K562 (cell line): ENCODE data around the gene C1QBP. TPM values are rescaled to one million over a fixed set of nuclear protein-coding genes. Genes with fewer than 3 reads are reported as not detected.

Experiments used
- ATAC-seq: fragments of 200-7000 bp; cut with Tn5 transposase; 3 replicates; pipeline ENCODE4 v1.9.1; 2020; ENCODE audit warnings: moderate library complexity
- BruUV-seq: library from RNA; stranded (reverse); fragments of 400-500 nt; replicated peaks from 2 replicates; lab custom pipeline; 2021; lab: Mats Ljungman, UMichigan
- CTCF ChIA-PET: fragments of 300-600 bp; formaldehyde crosslinking; extraction: SDS; loops from one replicate; lab custom pipeline; 2021; ENCODE audit warnings: low intra/inter-chr PET ratio; lab: Yijun Ruan, JAX
- POLR2A ChIA-PET: fragments of 300-600, 350-650 bp; sonication (Branson Sonifier 250); formaldehyde crosslinking; extraction: SDS; loops from one replicate; lab custom pipeline; 2021; ENCODE audit warnings: antibody characterized with exemption, inconsistent platforms; lab: Yijun Ruan, JAX
- DNase-seq, 4 experiments: peaks; one replicate each; pipeline versions ENCODE4 v3.0.0 to v3.0.0-alpha.2; 2011 to 2018; ENCODE audit warnings: low spot score in 3 of 4, mixed read lengths in 3 of 4; ENCODE audit errors: extremely low read depth in 1 of 4
- FAIRE-seq: peaks from 2 replicates; lab custom pipeline; 2011; peaks lifted over from hg19 to GRCh38; lab: Jason Lieb, UNC
- H2AFZ ChIP-seq: 2 replicates; pipeline ENCODE4 v1.6.0; 2011; ENCODE audit warnings: low read depth, low read length, control low read depth, inconsistent platforms
- H3K27ac ChIP-seq: fragments of 200-600 bp; 3 replicates; pipeline ENCODE4 v1.8.0; 2011; ENCODE audit warnings: low read depth, mild to moderate bottlenecking, control low read depth, inconsistent platforms, low read length, moderate library complexity, mixed read lengths; ENCODE audit errors: extremely low read depth
- H3K27me3 ChIP-seq, 2 experiments: fragments of 300-600 bp in 1 of 2; 2 replicates in 1 of 2; 3 replicates in 1 of 2; pipeline versions ENCODE4 v1.6.0 to v1.8.0; 2011; ENCODE audit warnings: inconsistent platforms in 2 of 2, low read length in 2 of 2, mild to moderate bottlenecking in 1 of 2, mixed read lengths in 1 of 2, moderate library complexity in 1 of 2; ENCODE audit not compliant: control insufficient read depth in 2 of 2, insufficient read depth in 2 of 2
- H3K36me3 ChIP-seq: fragments of 300-600 bp; 3 replicates; pipeline ENCODE4 v1.8.0; 2011; ENCODE audit warnings: mild to moderate bottlenecking, low read length, inconsistent platforms; ENCODE audit not compliant: control insufficient read depth, insufficient read depth
- H3K4me1 ChIP-seq, 2 experiments: fragments of 200-600 bp in 1 of 2; replicated peaks in 1 of 2; 2 replicates in 1 of 2; 3 replicates in 1 of 2; pipeline versions ENCODE4 v1.5.1 to v1.8.0; 2011; ENCODE audit warnings: inconsistent platforms in 2 of 2, low read length in 2 of 2, mild to moderate bottlenecking in 1 of 2, mixed read lengths in 1 of 2, moderate library complexity in 1 of 2; ENCODE audit not compliant: control insufficient read depth in 2 of 2, insufficient read depth in 2 of 2
- H3K4me2 ChIP-seq: 2 replicates; pipeline ENCODE4 v1.6.1; 2011; ENCODE audit warnings: low read length, control low read depth, inconsistent platforms, mixed read lengths; ENCODE audit not compliant: insufficient read depth
- H3K4me3 ChIP-seq: fragments of 200-600 bp; sonication (generic), shearing (Covaris generic); 2 replicates; pipeline ENCODE4 v1.5.1; 2016; ENCODE audit warnings: control low read depth, inconsistent platforms
- H3K79me2 ChIP-seq: fragments of 200-600 bp; 3 replicates; pipeline ENCODE4 v1.8.0; 2011; ENCODE audit warnings: low read length, inconsistent platforms; ENCODE audit not compliant: control insufficient read depth, insufficient read depth
- H3K9ac ChIP-seq, 2 experiments: 2 replicates each; pipeline versions ENCODE4 v1.6.0 to v1.6.1; 2011; ENCODE audit warnings: low read depth in 2 of 2, low read length in 2 of 2, control low read depth in 1 of 2, inconsistent platforms in 1 of 2, mild to moderate bottlenecking in 1 of 2, mixed read lengths in 1 of 2; ENCODE audit not compliant: insufficient read depth in 1 of 2
- H3K9me1 ChIP-seq: one replicate; pipeline ENCODE4 v1.6.0; 2011; ENCODE audit warnings: inconsistent platforms, mild to moderate bottlenecking, low read length, moderate library complexity; ENCODE audit not compliant: control insufficient read depth, insufficient read depth
- H3K9me3 ChIP-seq: replicated peaks from 2 replicates; pipeline ENCODE4 v1.5.1; 2011; ENCODE audit warnings: low read depth, low read length, inconsistent platforms; ENCODE audit not compliant: control insufficient read depth, insufficient read depth
- H4K20me1 ChIP-seq: replicated peaks from 2 replicates; pipeline ENCODE4 v1.6.1; 2011; ENCODE audit warnings: low read length, inconsistent platforms, mixed read lengths; ENCODE audit not compliant: control insufficient read depth, insufficient read depth
- NELFE ChIP-seq: IDR thresholded peaks from 2 replicates; pipeline ENCODE4 v1.6.1; 2011; ENCODE audit warnings: mild to moderate bottlenecking; ENCODE audit not compliant: insufficient read depth, insufficient read length
- NFRKB ChIP-seq: fragments of 450-650 bp; IDR thresholded peaks from 2 replicates; pipeline ENCODE4 v1.6.1; 2016; ENCODE audit warnings: low read depth
- PHF21A ChIP-seq: fragments of 450-650 bp; IDR thresholded peaks from 2 replicates; pipeline ENCODE4 v1.6.1; 2017; ENCODE audit warnings: low read depth, borderline replicate concordance
- POLR3G ChIP-seq: IDR thresholded peaks from 2 replicates; pipeline ENCODE4 v1.6.1; 2011; ENCODE audit not compliant: insufficient read length, insufficient replicate concordance; ENCODE audit errors: extremely low read depth
- RBM14 ChIP-seq: fragments of 200-400 bp; formaldehyde crosslinking; IDR thresholded peaks from 2 replicates; pipeline ENCODE4 v1.6.1; 2018; ENCODE audit warnings: low read depth, mild to moderate bottlenecking, low read length, moderate library complexity, borderline replicate concordance; ENCODE audit not compliant: insufficient read depth
- ZC3H11A ChIP-seq: IDR thresholded peaks from 2 replicates; pipeline ENCODE4 v1.6.1; 2012; ENCODE audit warnings: low read depth, low read length, improper control_type of control experiment
- WGBS: fragments of 100-300 bp; shearing (Covaris generic); methylation state at CpG from one replicate; pipeline ENCODE4 v1.1.6; 2016; ENCODE audit warnings: low coverage, mixed read lengths; ENCODE audit not compliant: insufficient coverage; ENCODE audit errors: missing lambda C conversion rate; 5-methylcytosine and 5-hydroxymethylcytosine counted together
- in situ Hi-C: fragments of 300-500 bp; cut with MboI; formaldehyde crosslinking; loops from 4 replicates; pipeline ENCODE4 v1.15.0; 2018; ENCODE audit warnings: inconsistent platforms, mixed read lengths
- intact Hi-C: fragments of 100-400 bp; cut with micrococcal nuclease; formaldehyde crosslinking; loops from 2 replicates; pipeline ENCODE4 v1.14.2; 2022
- polyA plus RNA-seq, 8 experiments: library from polyadenylated mRNA; depleted of rRNA in 4 of 8; stranded (reverse) in 5 of 8; unstranded in 3 of 8; fragments of >200 nt; fragmentation: Nextera tagmentation in 2 of 8; fragmentation: Illumina TruSeq in 1 of 8; extraction: Ambion mirVana in 2 of 8; extraction: Trizol in 1 of 8; gene quantifications; 2 replicates each; pipeline versions ENCODE4 v1.2.1 to v1.2.3, GENCODE V29; 2011 to 2014; ENCODE audit warnings: inconsistent platforms in 1 of 8, missing spikeins in 1 of 8
- total RNA-seq, 7 experiments: library from RNA; depleted of rRNA in 6 of 7; stranded (reverse); fragments of >200 nt in 6 of 7; fragmentation: Illumina TruSeq in 2 of 7; extraction: Trizol in 2 of 7; gene quantifications; 2 replicates each; pipeline versions ENCODE4 v1.2.1 to v1.2.3, GENCODE V29; 2011 to 2021; ENCODE audit warnings: low replicate concordance in 1 of 7
- TF ChIP-seq, protein P1 (sequence below), 2 experiments: fragments of 450-650 bp in 1 of 2; sonication (generic) in 1 of 2; formaldehyde crosslinking in 1 of 2; IDR thresholded peaks in 1 of 2; conservative IDR thresholded peaks in 1 of 2; 2 replicates each; pipeline versions ENCODE4 v1.6.1 to v1.8.1; 2016 to 2023; ENCODE audit warnings: mild to moderate bottlenecking in 2 of 2, moderate library complexity in 2 of 2, inconsistent platforms in 1 of 2, missing genetic modification reagents in 1 of 2
- TF ChIP-seq, protein P2 (sequence below): fragments of 250-450 bp; sonication (Bioruptor Pico); IDR thresholded peaks from 2 replicates; pipeline ENCODE4 v1.8.0; 2021; ENCODE audit warnings: moderate library complexity, mild to moderate bottlenecking, inconsistent platforms
- TF ChIP-seq, protein P3 (sequence below), 3 experiments: fragments of 200-800 bp in 1 of 3; fragments of 250-450 bp in 1 of 3; fragments of 450-650 bp in 1 of 3; sonication (Bioruptor Pico) in 1 of 3; sonication (Bioruptor generic) in 1 of 3; formaldehyde crosslinking in 1 of 3; IDR thresholded peaks; 2 replicates each; pipeline versions ENCODE4 v1.6.1 to v1.8.0; 2016 to 2022; ENCODE audit warnings: mild to moderate bottlenecking in 2 of 3, missing genetic modification characterization in 2 of 3, missing compliant biosample characterization in 1 of 3, moderate library complexity in 1 of 3

The C1QBP gene
- total and polyA plus RNA-seq, 9 of the 15 experiments (the other 6 are each of a cell fraction or from before 2014, with no cell fraction given) = 90.7 to 665 (median 414) TPM

DNA sequence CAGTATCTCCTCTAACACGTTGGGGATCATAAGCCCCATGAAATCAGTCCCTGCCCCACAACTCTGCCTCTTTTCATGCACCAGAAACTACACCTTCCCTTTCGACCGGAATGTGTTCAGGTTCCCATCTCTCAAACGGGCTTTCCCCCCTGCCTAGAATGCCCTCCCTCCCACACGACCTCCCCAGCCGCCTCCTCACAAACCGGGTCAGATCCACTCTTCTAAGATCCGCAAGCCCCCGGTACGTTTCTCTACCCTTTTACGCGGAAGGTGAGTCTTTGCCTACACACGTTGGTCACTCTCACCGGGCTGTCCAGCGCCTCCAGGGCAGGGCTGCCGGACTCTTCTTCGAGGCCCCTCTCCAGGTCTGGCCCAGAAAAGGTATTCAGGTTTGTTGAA lies 29.1 kb upstream of the C1QBP start (continued):
- TF ChIP-seq, protein P1, sequence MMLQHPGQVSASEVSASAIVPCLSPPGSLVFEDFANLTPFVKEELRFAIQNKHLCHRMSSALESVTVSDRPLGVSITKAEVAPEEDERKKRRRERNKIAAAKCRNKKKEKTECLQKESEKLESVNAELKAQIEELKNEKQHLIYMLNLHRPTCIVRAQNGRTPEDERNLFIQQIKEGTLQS (IDR thresholded peaks at IDR 0.05) = no peak
- TF ChIP-seq, protein P1 (CRISPR knock-in tag; conservative IDR thresholded peaks at IDR 0.05) = no peak
- no peak for TF ChIP-seq NELFE

DNA sequence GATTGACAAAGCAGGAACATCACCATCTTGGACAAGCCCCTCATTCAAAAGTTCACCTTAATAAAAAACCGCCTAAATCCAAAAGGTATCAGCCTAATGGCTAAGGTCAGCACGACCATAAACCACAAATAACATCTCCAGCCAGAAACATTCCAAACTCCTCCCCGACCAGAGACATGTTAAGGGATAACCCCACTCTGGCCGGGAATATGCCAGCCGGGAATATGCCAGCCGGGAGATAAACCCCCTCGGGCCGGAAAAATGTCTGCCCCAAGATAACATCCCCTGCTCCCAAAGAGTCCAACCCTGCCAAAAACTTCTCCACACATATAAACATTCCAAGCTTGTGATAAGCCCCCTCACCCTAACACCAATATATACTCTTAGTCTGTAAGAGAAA lies 28.5 kb upstream of the C1QBP start:
- ChIA-PET CTCF (no interaction called here), POLR2A (interaction anchor here (1.1 to 2.3 kb wide), 2 partner anchors 18 to 969 kb away, joined by 3 to 15 read pairs; partner anchors contain the start of genes DERL2 and MIS12)
- intact Hi-C loops = no loop called here

More for the DNA sequence above, 28.5 kb upstream of the C1QBP start:
- H3K36me3 ChIP-seq = peaks cover 32% of the 10 kb centered on the region; the same call in 2 of the 3 replicates
- ATAC-seq = no peak
- TF ChIP-seq, protein P2, sequence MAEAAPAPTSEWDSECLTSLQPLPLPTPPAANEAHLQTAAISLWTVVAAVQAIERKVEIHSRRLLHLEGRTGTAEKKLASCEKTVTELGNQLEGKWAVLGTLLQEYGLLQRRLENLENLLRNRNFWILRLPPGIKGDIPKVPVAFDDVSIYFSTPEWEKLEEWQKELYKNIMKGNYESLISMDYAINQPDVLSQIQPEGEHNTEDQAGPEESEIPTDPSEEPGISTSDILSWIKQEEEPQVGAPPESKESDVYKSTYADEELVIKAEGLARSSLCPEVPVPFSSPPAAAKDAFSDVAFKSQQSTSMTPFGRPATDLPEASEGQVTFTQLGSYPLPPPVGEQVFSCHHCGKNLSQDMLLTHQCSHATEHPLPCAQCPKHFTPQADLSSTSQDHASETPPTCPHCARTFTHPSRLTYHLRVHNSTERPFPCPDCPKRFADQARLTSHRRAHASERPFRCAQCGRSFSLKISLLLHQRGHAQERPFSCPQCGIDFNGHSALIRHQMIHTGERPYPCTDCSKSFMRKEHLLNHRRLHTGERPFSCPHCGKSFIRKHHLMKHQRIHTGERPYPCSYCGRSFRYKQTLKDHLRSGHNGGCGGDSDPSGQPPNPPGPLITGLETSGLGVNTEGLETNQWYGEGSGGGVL (CRISPR knock-in tag) = no peak
- TF ChIP-seq RBM14 (no peak), ZC3H11A (no peak), NFRKB (no peak), PHF21A (no peak), POLR3G (no peak)
- TF ChIP-seq, protein P3, sequence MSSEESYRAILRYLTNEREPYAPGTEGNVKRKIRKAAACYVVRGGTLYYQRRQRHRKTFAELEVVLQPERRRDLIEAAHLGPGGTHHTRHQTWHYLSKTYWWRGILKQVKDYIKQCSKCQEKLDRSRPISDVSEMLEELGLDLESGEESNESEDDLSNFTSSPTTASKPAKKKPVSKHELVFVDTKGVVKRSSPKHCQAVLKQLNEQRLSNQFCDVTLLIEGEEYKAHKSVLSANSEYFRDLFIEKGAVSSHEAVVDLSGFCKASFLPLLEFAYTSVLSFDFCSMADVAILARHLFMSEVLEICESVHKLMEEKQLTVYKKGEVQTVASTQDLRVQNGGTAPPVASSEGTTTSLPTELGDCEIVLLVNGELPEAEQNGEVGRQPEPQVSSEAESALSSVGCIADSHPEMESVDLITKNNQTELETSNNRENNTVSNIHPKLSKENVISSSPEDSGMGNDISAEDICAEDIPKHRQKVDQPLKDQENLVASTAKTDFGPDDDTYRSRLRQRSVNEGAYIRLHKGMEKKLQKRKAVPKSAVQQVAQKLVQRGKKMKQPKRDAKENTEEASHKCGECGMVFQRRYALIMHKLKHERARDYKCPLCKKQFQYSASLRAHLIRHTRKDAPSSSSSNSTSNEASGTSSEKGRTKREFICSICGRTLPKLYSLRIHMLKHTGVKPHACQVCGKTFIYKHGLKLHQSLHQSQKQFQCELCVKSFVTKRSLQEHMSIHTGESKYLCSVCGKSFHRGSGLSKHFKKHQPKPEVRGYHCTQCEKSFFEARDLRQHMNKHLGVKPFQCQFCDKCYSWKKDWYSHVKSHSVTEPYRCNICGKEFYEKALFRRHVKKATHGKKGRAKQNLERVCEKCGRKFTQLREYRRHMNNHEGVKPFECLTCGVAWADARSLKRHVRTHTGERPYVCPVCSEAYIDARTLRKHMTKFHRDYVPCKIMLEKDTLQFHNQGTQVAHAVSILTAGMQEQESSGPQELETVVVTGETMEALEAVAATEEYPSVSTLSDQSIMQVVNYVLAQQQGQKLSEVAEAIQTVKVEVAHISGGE (CRISPR knock-in tag; IDR thresholded peaks at IDR 0.05) = no peak
- H3K9me1 ChIP-seq = no peaks in the 10 kb centered on the region
- in situ Hi-C loops = no loop called here
- peaks cover 4 to 6% of the 10 kb centered on the region in 2 experiments; a peak in 4 of 5 replicates for H3K4me1 ChIP-seq
- 0 out of 2 replicates have a peak, but pooled peaks cover 2% of the 10 kb centered on the region for H4K20me1 ChIP-seq
- no peaks in the 10 kb centered on the region for H3K27me3 ChIP-seq
- no peak overlapping the region for H2AFZ ChIP-seq
- H3K4me2 ChIP-seq = peak overlapping the region; percentile 93
- FAIRE-seq = no peak
- no peak for DNase-seq
- 3% methylated on average over 7 of the region's 8 CpGs for WGBS
- peak overlapping the region; percentile 97 for H3K4me3 ChIP-seq
- peaks cover 63% of the 10 kb centered on the region for H3K79me2 ChIP-seq
- H3K9ac ChIP-seq = peak overlapping the region; percentile 83 to 94; a peak in 3 of 4 replicates
- BruUV-seq = no TSS peak
- H3K9me3 ChIP-seq = no peaks in the 10 kb centered on the region
- H3K27ac ChIP-seq = no peak overlapping the region; the same call in 2 of the 3 replicates
